H54 (cell line): Measurements from ENCODE around the gene BNC2.
A peak's percentile ranks its signal among the peaks of the same experiment; 100 is the strongest.

ENCODE experiments used
- DNase-seq: peaks from one replicate; pipeline ENCODE4 v3.0.0; 2011; ENCODE audit warnings: low spot score, mixed read lengths; ENCODE audit not compliant: insufficient read length
- FAIRE-seq: peaks from 3 replicates; lab custom pipeline; 2011; peaks lifted over from hg19 to GRCh38; lab: Jason Lieb, UNC
- POLR2A ChIP-seq: IDR thresholded peaks from 2 replicates; pipeline ENCODE4 v1.6.1; 2011; ENCODE audit warnings: low read depth, mild to moderate bottlenecking, low read length

BNC2 gene

DNA sequence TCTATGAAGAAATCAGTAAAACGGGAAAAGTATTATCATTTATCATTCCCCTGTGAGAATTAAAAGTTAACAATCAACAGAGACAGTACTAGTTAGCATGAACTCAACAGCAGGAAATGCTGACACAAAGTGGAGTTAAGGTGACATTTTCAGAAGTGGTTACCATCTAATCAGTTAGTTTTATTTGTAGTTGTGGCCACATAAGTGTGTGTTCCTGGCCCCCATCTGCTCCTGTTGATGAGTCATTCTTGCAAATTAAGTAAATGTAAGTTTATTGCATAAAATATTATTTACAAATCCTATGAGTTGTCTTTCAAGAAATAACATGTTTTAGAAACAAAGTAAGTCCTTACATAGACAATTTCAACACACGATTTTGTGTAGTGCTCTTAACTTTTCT lies 8.9 kb upstream of the BNC2 start:
- no peak for FAIRE-seq
- no peak for TF ChIP-seq POLR2A
- no peak for DNase-seq

- no peak for TF ChIP-seq POLR2A
- FAIRE-seq = no peak
- DNase-seq = no peak
Observed at GRCh38 chr9:16877256-16877655, 6.8 kb upstream of the BNC2 start.

DNA sequence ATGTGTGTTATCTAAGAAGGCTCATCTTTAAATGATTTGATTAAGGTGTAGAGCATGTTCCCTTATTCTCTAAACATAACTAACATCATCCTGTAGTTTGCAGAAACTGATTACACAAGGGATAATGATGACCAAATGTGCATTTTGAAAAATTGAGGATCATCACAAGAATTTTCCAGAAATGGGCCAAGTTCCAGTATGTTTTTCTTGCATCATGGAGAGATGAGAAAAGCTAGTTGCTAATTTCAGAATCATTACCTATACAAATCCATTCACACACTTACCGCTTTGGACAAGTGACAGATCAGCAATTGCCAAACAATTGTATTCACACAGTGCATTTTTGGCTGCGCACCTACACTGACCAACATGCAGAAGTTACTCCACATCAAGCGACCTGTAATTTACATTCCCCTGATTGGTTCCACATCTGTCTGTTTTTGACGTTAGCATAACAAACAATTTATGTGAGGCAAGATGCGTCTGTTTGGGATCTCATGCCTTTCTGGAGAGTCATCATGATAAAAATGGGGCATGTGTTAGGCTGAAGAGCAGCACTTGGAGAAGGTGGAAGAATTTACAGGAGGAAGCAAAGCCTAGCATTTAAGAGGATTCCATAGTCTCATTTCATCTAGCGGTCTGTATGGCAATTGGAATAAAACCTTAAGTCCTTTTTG lies 2.8 kb upstream of the BNC2 start:
- FAIRE-seq (peak; percentile 61), DNase-seq (no peak)
- TF ChIP-seq POLR2A = no peak

GRCh38 chr9:16871336-16872151 lies 1.1 kb upstream of the BNC2 start:
- FAIRE-seq (peak; percentile 90), DNase-seq (peak; percentile 35)
- no peak for TF ChIP-seq POLR2A

- FAIRE-seq = no peak
- DNase-seq = no peak
Observed at GRCh38 chr9:16869882-16870595, 431 bp downstream of the BNC2 start.

DNA sequence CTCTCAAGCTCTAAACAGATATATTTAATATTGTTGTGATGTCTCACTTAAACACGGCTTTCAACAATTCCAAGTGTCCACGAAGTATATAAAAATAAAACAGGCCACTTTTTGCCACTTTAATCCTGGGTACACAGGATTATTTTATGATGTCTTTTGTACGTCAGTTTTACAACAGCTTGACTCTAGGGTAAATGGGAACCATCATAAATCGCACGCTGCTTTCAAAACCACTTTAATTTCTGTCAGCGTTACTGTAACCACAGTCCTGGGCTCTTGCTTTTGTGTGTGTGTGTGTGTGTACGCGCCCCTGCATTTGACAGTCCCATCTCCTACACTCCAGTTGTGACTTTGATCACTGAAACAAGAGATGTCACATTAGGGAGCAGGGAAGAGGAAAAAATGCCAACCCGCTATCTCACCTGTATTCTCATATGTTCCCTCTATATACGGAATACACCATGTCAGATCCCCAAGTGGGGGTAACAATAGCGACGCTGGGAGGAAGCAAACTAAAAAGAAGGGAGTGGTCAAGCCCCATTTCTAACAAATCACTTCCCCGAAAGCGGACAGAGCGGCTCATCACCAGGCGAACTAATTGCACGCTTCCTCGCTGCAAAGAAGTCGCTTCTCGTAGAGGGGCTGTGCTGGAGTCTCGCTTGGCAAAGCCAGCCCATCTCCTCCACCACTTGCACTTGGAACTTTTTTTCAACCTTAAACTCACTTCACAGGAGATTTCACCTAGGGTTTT lies 1.2 kb downstream of the BNC2 start:
- no peak for TF ChIP-seq POLR2A
- no peak for DNase-seq
- FAIRE-seq = peak; percentile 80

More at GRCh38 chr9:16869882-16870595, 431 bp downstream of the BNC2 start:
- TF ChIP-seq POLR2A = no peak

- DNase-seq = no peak
- no peak for TF ChIP-seq POLR2A
- no peak for FAIRE-seq
Observed at GRCh38 chr9:16868701-16869100, 1.8 kb downstream of the BNC2 start.

GRCh38 chr9:16867576-16868311 lies 2.7 kb downstream of the BNC2 start:
- TF ChIP-seq POLR2A = no peak
- DNase-seq = peak; percentile 40
- FAIRE-seq = peak; percentile 99

DNA sequence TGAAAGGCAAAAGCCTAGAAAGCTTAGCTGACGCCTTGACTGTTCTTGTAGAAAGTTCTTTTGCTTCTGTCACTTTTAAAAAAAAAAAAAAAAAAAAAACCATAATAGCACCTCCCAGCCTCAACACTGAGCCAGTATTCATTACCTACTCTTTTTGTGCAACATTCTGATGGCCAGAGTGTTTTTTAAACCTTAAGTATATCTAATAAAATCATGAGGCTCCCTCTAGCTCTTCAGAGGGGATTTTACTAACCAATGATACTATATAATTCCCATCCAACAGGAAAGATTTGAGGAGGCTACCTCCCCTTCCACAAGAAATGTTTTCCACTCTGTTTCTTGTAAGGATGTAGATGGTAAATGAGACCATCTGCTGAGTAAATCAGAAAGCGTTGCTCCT lies 3.9 kb downstream of the BNC2 start:
- FAIRE-seq (peak; percentile 82), DNase-seq (no peak)
- no peak for TF ChIP-seq POLR2A

- peak; percentile 92 for FAIRE-seq
- no peak for TF ChIP-seq POLR2A
- DNase-seq = no peak
Observed at GRCh38 chr9:16864649-16865434, 5.6 kb downstream of the BNC2 start.

DNA sequence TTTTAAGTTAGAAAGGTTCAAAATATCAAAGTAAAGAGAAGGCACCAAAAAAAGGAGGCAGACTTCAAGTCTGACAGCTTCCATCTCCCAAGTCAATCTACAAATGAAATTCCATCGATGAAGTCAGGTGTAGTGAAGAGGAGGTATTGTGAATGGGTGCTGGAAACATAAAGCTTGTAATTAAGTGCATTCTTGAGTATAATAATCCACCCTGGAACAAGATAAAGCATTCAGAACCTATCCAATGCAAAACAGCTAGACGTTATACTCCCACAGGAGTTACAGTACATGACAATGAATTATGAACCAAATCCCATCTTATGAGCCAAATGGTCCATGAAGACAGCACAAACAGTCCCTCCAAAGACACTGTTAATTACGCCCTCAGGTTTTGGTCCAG lies 22.3 kb downstream of the BNC2 start:
- FAIRE-seq = no peak
- no peak for TF ChIP-seq POLR2A
- DNase-seq = no peak

- DNase-seq (no peak), FAIRE-seq (no peak)
- TF ChIP-seq POLR2A = no peak
Observed at GRCh38 chr9:16846986-16847385, 23.5 kb downstream of the BNC2 start.
